ENCODE results near the gene SULT2B1.

DNA sequence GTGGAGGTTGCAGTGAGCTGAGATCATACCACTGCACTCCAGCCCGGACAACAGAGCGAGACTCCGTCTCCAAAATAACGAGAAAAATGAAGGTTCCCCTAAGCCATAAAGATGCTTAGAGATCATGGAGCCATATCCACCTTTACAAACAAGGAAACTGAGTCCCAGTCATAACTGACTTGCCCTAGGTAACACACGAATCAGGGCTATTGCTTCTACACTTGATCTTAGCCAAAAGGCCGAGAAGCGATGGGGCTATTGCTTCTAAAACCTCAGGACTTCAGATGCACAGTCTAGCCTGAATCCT, 82.0 kb downstream of the SULT2B1 start:
- TF ChIP-seq ZNF274 (IDR thresholded peaks at IDR 0.05; ENCODE audit: low read depth, low read length) (no peak), YY1 (IDR thresholded peaks at IDR 0.05; ENCODE audit: insufficient read depth, insufficient read length) (no peak), SUZ12 (IDR thresholded peaks at IDR 0.05; ENCODE audit: extremely low read depth, insufficient read depth, insufficient read length) (no peak)
